Activated CD8-positive, alpha-beta memory T cell treated with anti-CD3 and anti-CD28 coated beads, Interleukin-2, amount 50 U/mL, for 1 hour (primary cell): ENCODE measurements around the gene CSGALNACT2.
"Not testable (repeated sequence)": the region's sequence is repeated elsewhere in the genome, so short reads cannot be mapped to it uniquely, and the experiment has no call there.

Experiments
- DNase-seq: peaks from one replicate; pipeline ENCODE4 v3.0.0-alpha.2; 2020; ENCODE audit errors: extremely low read depth

CSGALNACT2 gene

GRCh38 chr10:43215758-43216455, 77.7 kb downstream of the CSGALNACT2 start:
- DNase-seq, result no peak

GRCh38 chr10:43216931-43217562, 78.8 kb downstream of the CSGALNACT2 start:
- no peak for DNase-seq

GRCh38 chr10:43217563-43218205, 79.4 kb downstream of the CSGALNACT2 start:
- no peak for DNase-seq

- no peak for DNase-seq
Observed at GRCh38 chr10:43218206-43218950, 80.1 kb downstream of the CSGALNACT2 start.

GRCh38 chr10:43218951-43219837, 80.9 kb downstream of the CSGALNACT2 start:
- no peak for DNase-seq

- no peak for DNase-seq
Observed at GRCh38 chr10:43219848-43220247, 81.6 kb downstream of the CSGALNACT2 start.

- DNase-seq, result not testable (repeated sequence)
Observed at GRCh38 chr10:43220251-43220650, 82.0 kb downstream of the CSGALNACT2 start.

GRCh38 chr10:43220657-43221418, 82.6 kb downstream of the CSGALNACT2 start:
- no peak for DNase-seq

GRCh38 chr10:43221419-43222209, 83.4 kb downstream of the CSGALNACT2 start:
- DNase-seq, result no peak

- DNase-seq, result no peak
Observed at GRCh38 chr10:43222210-43222720, 84.0 kb downstream of the CSGALNACT2 start.

- DNase-seq, result no peak
Observed at GRCh38 chr10:43223056-43223455, 84.8 kb downstream of the CSGALNACT2 start.

GRCh38 chr10:43224321-43224720, 86.1 kb downstream of the CSGALNACT2 start:
- no peak for DNase-seq

GRCh38 chr10:43225004-43225786, 87.0 kb downstream of the CSGALNACT2 start:
- DNase-seq, result no peak

- no peak for DNase-seq
Observed at GRCh38 chr10:43225787-43226153, 87.5 kb downstream of the CSGALNACT2 start.

- DNase-seq, result no peak
Observed at GRCh38 chr10:43226441-43226840, 88.2 kb downstream of the CSGALNACT2 start.

GRCh38 chr10:43226851-43227845, 88.9 kb downstream of the CSGALNACT2 start:
- no peak for DNase-seq
